NCI-H1930 (cell line): Measurements from ENCODE around the gene BCAP31.
"Not testable (repeated sequence)": the region's sequence is repeated elsewhere in the genome, so short reads cannot be mapped to it uniquely, and the experiment has no call there.

Experiments used
- DNase-seq, 2 experiments: peaks; one replicate each; lab custom pipeline; 2025; lab: John Stamatoyannopoulos, UW

Gene BCAP31

DNA sequence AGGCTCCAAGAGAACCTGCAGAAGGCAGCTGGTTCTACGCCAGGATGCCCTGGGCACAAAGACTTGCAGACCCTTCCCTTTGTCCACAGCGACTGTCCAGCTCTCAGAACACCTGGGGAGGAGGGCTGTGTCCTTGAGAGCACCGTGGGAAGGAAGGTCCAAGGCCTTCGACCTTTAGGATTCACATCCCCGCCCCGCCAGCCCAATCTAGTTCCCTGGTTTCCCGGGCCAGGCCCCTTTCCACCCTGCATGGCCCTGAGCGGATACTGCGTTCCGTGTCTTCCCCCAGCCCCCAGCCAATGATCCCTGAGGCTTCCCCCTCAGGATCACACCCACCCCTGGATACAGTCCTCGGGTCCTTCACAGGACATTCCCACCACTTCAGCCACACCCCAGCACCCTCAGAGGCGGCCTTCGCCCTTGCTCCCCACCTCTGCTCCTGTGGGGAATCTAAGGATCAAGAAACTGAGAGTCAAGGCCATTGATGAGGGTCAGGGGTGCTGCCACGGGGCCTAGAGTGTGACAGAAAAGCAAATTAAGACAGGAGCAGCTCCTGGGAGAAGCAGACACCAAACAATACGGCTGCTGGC lies 9.6 kb upstream of the BCAP31 start:
- DNase-seq: no peak

DNA sequence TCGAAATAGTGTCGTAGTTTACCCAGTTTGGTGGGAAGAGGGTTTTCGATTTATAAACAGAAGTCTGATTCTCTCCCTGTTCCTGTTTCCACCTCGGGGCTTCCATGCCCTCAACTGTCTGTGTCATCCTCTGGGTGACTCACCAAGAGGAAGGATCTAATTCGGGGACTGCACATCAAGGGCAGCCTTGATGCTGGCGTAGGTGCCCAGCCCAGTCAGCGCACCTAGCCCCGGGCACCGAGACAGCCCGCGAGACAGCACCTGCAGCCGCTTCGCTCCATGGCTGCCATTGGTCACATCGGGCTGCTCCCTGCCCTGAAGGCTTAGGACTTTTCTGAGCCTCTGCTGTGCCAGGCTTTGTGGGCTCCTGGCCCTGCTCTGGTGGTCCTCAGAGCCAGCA lies 8.2 kb upstream of the BCAP31 start:
- DNase-seq: no peak

DNA sequence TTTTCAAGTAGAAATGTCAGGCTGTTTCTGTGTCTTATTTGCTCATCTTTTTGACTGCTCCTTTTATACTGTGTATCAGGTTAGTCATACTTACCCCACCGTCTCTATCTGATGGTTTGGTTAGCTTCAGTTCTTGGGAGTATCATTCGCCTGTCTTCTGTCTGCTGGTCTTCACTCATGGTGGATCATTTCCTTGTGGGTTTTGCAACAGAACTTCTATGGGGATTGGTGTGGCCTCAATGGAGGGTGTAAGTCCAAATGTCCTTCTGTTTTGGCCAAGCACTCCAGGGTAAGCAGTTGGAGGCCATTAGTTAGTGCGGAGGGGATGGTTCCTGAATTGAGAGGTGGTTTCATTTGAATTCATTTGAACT lies 7.6 kb upstream of the BCAP31 start:
- DNase-seq: no peak

DNA sequence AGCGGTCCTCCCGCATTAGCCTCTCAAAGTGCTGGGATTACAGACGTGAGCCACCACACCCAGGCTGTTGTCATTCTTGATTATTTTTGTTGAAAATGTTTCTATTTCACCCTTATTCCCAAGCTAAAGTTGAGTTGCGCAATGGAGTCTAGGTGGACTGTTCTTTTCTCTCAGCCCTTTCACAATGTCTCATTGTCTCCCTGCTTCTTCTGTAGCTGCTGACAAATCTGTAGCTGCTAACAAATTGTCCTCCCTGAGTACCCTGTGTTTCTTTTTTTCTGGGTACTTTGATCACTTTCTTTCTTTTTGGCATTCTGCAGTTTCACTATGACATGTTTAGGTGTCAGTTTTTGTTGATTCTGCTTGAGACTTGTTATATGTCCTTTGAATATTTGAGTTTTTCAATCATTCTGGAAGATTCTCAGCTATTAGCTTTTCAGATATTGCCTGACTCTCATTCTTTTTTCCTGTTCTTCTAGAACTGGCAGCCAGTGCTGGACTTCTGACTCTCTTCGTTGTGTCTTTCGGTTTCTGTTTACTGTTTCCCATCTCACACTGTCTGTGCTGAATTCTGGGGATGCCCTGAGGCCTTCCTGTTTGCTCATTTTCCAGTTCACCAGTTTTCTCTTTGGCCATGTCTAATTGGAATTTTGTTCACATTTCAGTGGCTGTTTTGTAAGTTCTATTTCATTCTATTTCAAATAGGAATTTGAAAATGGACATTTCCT lies 7.1 kb upstream of the BCAP31 start:
- no peak for DNase-seq

DNA sequence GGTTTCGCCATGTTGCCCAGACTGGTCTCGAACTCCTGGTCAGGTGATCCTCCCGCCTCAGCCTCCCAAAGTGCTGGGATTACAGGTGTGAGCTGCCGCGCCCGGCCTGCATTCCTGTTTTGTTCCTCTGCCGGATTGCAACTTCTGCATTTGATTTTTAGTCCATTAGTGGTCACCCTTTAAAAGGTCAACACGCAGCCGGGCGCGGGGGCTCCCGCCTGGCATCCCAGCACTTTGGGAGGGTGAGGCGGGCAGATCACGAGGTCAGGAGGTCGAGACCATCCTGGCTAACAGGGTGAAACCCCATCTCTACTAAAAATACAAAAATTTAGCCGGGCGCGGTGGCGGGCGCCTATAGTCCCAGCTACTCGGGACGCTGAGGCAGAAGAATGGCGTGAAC lies 5.9 kb upstream of the BCAP31 start:
- not testable (repeated sequence) for DNase-seq

DNA sequence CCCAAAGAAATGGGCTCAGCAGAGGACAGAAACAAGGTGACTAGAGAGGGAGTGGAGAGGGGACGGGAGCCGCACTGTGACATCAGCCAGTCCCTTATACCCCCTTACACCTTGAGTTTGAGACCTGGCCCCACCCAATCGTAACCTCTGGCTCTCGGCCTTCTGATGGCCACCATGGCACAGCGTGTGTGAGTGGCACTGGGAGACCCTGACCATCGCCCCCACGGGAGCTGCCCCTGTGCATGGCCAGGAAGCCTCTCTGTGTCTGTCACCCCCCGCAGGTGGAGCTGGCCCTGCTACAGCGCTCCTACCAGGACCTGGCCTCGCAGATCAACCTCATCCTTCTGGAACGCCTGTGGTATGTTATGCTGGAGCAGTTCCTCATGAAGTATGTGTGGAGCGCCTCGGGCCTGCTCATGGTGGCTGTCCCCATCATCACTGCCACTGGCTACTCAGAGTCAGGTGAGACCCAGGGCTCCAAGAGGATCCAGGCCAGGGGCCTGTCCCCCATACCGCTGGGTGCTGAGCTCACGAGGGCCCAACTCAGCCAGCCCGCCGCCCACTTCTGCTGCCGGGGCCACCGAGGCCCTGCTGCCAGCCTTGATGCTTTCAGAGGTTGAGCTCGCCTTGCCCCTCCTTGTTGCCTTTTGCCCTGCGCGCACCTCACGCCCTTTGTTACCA lies 4.9 kb upstream of the BCAP31 start:
- no peak for DNase-seq

DNA sequence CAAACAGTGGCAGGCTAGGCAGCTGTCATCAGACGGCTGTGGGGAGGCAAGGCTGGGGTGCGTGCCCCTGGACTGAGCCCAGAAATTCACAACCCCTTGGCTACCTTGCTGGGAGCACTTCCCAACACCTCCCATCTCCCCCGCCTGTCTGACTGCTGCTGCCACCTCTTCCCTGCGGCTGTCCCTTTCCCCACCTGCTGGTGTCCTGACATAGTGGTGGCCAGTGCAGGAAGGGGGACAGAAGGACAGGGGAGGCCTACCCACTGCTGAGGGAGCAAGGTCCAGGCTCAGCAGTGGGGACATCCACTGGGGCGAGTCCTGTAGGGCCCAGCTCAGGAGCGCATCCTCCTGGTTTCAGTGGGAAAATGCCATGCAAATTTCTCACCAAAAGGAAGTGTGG lies 3.9 kb upstream of the BCAP31 start:
- no peak for DNase-seq

DNA sequence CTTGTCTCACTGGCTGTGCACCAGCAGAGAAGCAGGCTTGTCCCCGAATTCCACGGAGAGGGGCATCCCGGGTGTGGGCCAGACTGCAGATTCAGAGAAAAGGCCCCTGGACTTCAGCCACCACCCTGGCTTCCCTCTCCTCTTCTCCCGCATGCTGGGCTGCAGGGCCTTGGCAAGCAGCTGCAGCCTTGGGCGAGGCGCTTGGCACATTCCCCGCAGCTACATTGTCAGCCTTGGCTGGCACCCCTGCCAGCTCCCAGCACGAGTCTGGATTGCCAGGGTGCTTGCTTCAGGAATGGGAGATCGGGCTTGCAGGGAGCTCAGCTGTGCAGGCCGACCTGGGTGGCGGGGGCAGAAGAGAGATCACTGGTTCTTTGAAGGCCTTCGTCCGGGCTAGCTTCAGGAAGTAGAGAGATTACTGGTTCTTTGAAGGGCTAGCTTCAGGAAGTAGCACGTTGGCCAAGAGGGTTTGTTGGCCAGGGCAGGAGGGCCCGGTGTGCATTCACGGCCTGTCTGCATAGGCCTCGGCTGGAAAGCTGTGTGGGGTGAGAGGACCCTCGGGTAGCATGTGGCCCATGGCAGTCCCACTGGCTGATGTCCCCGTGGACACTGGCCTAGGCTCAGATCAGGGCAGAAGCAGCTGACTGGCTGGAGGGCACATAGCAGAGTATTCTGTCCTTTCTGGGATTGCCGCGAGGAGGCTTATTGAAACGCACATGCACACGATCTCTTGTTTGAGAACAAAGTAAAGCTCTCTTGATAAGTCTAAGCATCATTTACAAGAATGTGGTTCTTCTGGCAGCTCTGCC lies 3.1 kb upstream of the BCAP31 start:
- DNase-seq: no peak

DNA sequence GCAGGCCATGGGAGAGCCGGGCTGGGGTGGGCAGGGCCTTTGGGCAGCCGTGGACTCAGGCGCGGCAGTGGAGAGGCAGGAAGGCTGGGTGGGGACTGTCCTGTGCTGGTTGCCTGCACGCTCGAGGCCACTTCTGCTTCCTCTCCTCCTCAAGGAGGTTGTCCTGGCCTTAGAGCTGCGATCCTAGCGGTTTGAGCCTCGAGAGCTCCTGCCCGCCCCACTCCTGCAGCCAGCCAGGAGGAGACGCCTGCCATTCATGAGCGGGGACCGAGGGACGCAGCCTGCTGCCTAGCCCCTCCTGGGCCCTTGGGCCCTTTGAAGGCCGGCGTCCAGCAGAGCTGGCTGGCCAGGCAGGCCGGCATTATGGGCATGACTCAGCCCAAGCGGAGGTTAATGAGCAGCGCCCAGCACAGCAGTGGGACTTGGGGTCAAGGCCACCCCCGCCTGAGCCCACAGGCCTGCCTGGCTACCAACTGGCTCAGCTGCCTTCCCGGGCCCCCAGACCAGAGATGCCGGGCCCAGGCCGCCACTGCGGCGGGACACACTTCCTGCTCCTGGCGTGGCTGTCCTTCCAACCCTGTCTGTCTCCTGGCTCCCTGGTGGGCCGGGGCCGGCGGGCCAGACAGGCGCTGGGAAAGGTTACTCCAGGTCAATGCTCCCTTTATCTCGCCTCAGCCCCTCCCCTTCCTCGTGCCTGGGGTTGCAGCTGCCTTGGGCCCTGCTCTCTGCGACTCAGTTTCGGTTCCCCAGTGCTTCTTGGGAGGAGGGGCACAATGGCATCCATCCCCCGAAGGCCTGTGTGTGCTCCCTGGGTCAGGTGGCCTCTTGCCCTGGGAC lies 2.3 kb upstream of the BCAP31 start:
- DNase-seq: no peak

DNA sequence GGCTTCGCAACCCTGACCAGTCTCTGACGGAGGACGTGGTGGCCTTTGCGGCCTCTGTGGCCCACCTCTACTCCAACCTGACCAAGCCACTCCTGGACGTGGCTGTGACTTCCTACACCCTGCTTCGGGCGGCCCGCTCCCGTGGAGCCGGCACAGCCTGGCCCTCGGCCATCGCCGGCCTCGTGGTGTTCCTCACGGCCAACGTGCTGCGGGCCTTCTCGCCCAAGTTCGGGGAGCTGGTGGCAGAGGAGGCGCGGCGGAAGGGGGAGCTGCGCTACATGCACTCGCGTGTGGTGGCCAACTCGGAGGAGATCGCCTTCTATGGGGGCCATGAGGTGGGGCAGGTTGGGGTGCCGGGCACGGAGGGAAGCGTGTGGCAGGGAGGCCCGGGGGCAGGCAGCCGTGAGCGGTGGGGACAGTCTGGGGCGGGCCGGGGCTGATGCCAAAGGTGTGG lies 1.7 kb upstream of the BCAP31 start:
- DNase-seq: no peak

DNA sequence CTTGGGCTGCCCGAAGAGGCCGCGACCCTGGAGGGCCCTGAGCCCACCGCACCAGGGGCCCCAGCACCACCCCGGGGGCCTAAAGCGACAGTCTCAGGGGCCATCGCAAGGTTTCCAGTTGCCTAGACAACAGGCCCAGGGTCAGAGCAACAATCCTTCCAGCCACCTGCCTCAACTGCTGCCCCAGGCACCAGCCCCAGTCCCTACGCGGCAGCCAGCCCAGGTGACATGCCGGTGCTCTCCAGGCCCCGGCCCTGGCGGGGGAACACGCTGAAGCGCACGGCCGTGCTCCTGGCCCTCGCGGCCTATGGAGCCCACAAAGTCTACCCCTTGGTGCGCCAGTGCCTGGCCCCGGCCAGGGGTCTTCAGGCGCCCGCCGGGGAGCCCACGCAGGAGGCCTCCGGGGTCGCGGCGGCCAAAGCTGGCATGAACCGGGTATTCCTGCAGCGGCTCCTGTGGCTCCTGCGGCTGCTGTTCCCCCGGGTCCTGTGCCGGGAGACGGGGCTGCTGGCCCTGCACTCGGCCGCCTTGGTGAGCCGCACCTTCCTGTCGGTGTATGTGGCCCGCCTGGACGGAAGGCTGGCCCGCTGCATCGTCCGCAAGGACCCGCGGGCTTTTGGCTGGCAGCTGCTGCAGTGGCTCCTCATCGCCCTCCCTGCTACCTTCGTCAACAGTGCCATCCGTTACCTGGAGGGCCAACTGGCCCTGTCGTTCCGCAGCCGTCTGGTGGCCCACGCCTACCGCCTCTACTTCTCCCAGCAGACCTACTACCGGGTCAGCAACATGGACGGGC lies 1.0 kb upstream of the BCAP31 start:
- DNase-seq: no peak

DNA sequence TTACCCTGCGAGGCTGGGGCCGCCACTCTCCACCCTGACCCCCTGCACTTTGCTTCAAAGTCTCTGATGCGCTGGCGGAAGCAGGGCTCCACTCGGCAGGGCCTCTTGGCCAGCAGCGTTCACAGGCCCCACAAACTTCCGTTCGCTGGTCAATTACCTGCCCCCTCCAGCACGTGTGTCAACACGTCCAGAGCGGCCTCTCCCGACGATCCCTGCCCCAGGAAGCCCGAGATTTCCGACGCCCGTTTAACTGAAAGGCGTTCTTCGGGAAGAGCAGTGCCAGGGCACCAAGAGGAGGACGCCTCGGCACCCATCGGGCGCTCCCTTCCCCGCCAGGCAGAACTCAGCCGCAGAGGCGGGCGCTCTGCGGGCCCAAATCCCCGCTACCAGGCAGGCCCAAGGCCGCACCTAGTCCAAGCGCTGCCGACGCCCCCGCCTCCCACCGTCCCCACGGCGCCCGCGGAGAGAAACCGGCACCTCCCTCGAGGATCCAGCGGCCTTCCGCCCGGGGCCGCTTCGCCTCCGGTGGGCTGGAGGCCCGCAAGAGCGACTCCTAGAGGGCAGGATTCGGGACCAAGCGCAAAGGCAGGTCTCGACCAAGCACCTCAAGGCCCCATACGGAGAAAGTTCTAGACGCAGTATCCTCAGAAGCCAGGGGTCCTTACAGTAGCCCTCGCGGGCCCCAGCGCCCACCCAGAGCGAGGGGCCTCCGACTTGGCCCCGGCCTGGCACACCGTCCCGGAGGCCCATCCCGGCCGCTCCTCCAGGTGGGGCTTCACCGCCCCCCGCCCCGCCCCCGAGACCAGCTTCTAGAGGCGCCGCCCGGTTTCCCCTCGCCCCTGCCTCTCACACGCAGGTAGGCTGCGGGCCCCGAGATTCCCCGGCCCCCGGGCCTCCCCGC lies 586 bp downstream of the BCAP31 start:
- peak; percentile 52 to 61 for DNase-seq

DNA sequence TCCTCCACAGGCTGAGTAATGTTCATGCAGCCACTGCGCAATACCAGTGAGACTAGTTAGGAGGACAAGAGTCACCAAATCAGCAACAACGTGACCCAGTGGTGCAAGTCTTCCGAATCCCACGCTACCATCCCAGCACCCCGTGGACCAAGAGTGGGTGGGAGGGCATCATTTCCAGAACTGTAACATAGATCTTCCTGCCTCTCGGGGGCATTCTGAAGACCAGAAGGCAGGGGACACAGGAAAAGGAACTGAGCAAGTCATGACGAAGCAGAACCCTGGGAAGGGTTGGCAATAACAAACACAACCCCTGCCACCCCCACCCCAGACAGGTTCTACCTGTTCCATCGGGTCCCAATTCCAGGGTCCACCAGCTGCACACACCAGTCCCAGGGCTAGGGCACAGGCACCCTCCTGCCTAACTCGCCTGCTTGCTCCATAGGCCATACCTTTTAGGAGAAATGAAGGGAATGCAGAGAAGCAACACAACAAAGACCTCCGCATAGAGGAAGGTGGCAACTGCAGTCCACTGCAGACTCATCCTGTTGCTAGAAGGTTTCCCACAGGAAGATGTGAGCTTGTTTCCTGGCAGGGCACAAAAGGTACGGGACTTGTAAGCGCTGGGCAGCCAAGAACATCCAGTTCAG lies 1.4 kb downstream of the BCAP31 start:
- DNase-seq: no peak

DNA sequence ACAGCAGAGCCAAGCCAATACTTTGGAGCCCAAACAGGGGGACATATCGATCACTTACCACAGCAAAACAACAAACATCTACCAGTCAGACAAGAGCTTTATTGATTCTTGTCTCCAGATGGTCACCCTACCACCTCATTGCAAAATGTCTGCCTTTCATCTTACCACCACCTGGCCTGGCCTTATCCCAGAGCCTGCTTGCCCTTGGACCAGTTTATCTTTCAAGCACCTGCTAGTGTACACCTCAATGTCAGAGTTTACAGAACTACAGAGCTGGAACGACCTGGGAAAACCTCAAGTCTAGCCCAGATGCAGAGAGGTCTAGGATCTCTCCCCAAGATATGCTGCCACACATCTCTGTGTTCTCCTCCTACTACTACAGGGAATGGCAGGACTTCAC lies 4.5 kb downstream of the BCAP31 start:
- no peak for DNase-seq

DNA sequence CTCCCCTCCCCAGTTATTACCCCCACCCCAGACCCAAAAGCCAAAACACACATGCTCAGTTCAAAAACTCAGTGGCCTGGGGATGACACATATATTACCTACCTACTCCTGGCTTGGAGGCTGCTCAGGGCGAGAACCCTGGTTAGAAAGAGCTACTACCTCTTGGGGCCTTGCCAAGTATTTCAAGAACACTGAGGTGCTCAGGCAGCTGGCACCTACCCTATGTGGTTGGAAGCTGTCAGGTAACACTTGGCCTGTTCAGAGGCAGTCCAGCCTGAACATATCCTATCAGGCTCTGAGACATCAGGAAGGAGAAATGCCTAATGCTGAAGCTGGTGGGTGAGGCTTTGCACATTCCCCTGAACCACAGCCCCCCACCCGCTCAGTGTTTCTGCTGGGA lies 4.9 kb downstream of the BCAP31 start:
- no peak for DNase-seq

DNA sequence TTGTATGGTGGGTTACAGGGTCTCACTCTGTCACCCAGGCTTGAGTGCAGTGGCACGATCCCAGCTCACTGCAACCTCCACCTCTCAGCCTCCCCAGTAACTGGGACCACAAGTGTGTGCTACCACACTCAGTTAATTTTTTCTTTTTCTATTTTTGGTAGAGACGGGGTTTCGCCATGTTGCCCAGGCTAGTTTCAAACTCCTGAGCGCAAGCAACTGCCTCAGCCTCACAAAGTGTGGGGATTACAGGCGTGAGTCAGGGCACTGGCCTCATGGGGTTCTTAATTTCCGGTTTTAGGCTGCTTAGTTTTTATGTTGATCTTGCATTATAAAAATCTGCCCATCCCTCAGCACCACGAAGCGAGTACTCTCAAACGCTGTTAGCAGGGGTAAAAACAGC lies 6.7 kb downstream of the BCAP31 start:
- no peak for DNase-seq

DNA sequence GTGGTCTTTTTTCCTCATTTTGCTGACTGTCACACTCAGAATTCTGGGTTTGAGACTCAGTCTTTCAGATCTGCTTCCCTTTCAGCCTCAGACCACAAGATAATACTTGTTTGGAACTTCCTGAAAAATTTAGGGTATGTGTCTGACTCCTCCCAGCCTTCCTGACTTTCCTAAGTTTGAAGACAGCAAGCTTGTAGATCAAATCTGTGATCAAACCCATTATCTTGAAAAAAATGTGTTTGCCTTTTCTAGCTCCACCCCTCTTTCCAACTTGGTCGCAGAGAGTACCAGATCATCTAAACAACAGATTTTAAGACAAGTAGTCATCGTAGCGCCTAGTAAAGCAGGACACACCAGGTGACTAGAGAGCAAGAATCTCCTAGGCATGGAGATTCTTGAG lies 9.9 kb downstream of the BCAP31 start:
- no peak for DNase-seq

DNA sequence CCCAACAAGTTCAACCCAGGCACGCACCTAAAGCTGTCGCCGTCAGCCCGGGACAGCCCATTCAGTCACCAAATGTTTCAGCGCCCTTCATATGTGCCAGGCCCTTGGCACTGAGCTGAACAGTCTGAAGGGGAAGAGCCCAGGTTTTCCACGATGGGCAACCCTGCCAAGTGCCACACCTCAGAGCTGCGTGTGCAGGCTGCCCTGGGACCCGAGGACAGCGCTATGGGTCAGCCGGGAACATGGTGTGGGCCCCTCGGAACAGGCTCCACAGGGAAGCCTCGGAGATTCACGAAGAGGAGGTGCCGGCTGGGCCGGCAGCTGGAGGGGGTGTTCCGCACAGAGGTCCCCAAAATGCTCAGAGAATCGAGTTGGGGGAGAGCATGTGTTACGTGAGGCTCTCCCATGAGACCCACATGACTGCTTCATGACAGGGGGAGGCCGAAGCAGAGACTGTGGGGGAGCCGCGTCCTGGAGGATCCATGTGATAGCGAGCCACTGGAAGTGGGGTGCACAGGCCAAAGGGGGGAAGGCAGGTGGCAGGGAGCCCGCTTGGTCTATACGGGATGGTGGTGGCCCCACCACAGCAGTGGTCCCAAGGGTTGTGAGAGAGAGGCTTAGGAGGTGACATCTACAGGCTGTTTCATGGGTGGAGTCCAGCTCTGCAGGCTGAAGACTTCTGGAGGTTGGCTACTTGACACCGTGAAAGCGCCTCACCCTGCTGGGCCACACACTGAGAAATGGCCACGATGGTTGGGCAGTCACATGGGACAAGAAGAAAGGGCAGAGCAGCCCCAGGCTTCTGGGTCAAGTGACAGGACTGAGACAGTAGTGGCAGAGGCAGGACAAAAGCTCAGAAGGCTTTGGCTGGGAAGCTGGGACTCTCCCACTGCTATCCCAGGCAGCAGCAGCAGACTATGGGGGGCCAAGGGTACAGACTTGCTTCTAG lies 14.2 kb downstream of the BCAP31 start:
- no peak for DNase-seq
